Activated B cell treated with CpG ODN at 0.5 μM for 24 hours (primary cell): ENCODE measurements around the gene TMEFF2. TPM values are rescaled to one million over a fixed set of nuclear protein-coding genes. Genes with fewer than 3 reads are reported as not detected.

Source experiments
- ATAC-seq: fragments of 200-7000 bp; cut with Tn5 transposase; one replicate; pipeline ENCODE4 v1.10.0; 2021; ENCODE audit warnings: low read depth, mild to moderate bottlenecking, moderate library complexity
- CTCF ChIA-PET: fragments of 350-600 bp; sonication (Branson Sonifier 250); formaldehyde crosslinking; loops from one replicate; lab custom pipeline; 2021; ENCODE audit warnings: antibody characterized with exemption; lab: Charles Lee
- POLR2A ChIA-PET: fragments of 350-600 bp; sonication (Branson Sonifier 250); formaldehyde crosslinking; loops from one replicate; lab custom pipeline; 2021; ENCODE audit warnings: antibody characterized with exemption; lab: Charles Lee
- DNase-seq: peaks from one replicate; pipeline ENCODE4 v3.0.0; 2022
- H3K27ac Mint-ChIP-seq: one replicate; pipeline ENCODE4 v1.8.0; 2020; ENCODE audit warnings: mixed read lengths
- H3K27me3 Mint-ChIP-seq: one replicate; pipeline ENCODE4 v1.8.0; 2021; ENCODE audit warnings: mixed read lengths
- H3K36me3 Mint-ChIP-seq: one replicate; pipeline ENCODE4 v1.8.0; 2021; ENCODE audit warnings: low read depth, mixed read lengths
- H3K4me1 Mint-ChIP-seq: one replicate; pipeline ENCODE4 v1.8.0; 2021; ENCODE audit warnings: mixed read lengths
- H3K4me3 Mint-ChIP-seq: one replicate; pipeline ENCODE4 v1.8.0; 2020; ENCODE audit warnings: mild to moderate bottlenecking, mixed read lengths
- H3K9me3 Mint-ChIP-seq: one replicate; pipeline ENCODE4 v1.8.0; 2020; ENCODE audit warnings: mixed read lengths
- intact Hi-C: fragments of 100-400 bp; cut with micrococcal nuclease; formaldehyde crosslinking; loops from one replicate; pipeline ENCODE4 v1.15.1; 2024
- total RNA-seq: library from RNA; stranded (reverse); gene quantifications from 2 replicates; pipeline ENCODE4 v1.2.3, GENCODE V29; 2022
- TF ChIP-seq, protein P1 (sequence below): fragments of 200-600 bp; IDR thresholded peaks from one replicate; pipeline ENCODE4 v1.8.0; 2022; ENCODE audit warnings: antibody characterized with exemption, mild to moderate bottlenecking

Gene TMEFF2, protein sequence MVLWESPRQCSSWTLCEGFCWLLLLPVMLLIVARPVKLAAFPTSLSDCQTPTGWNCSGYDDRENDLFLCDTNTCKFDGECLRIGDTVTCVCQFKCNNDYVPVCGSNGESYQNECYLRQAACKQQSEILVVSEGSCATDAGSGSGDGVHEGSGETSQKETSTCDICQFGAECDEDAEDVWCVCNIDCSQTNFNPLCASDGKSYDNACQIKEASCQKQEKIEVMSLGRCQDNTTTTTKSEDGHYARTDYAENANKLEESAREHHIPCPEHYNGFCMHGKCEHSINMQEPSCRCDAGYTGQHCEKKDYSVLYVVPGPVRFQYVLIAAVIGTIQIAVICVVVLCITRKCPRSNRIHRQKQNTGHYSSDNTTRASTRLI
- total RNA-seq: not detected in 2 replicates

DNA sequence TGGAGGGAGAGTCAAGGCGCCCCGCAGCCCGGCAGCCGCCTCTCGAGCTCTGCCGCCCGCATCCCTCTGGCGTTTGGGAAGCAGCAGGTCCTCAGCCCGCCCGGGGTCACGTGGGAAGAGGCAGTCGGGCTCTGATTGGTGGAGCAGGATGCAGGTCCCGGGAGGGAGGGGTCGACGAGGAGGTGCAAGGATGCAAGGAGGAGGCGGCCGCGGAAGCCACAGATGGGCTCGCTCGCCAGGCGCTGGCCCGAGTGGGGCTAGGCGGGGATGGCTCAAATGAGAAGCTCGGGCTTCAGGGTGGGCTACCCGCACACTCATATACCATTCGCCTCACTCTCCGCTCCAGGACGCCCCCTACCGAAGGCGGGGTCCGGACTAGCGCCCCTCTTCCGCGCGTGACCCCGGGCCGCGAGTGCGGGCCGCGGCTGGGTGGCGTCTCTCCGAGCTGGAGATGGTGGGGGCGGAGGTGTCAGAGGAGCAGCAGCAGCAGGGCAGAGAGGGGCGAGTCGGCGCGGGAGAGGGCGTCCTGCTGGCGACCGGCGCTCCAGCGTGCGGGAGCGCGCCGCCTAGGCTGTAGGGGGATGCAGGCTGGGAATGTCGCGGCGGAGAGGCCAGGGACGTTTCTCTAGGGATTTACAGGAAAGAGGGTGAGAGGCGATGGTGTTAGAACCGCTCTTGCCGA, at the start of gene TMEFF2:
Gene TMEFF2 (minus strand): TSS at position 68 of the 682 bp plus-strand sequence. CDS start 409 bp downstream, outside the sequence.
- TF ChIP-seq, protein P1, sequence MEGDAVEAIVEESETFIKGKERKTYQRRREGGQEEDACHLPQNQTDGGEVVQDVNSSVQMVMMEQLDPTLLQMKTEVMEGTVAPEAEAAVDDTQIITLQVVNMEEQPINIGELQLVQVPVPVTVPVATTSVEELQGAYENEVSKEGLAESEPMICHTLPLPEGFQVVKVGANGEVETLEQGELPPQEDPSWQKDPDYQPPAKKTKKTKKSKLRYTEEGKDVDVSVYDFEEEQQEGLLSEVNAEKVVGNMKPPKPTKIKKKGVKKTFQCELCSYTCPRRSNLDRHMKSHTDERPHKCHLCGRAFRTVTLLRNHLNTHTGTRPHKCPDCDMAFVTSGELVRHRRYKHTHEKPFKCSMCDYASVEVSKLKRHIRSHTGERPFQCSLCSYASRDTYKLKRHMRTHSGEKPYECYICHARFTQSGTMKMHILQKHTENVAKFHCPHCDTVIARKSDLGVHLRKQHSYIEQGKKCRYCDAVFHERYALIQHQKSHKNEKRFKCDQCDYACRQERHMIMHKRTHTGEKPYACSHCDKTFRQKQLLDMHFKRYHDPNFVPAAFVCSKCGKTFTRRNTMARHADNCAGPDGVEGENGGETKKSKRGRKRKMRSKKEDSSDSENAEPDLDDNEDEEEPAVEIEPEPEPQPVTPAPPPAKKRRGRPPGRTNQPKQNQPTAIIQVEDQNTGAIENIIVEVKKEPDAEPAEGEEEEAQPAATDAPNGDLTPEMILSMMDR: no peak
- Mint-ChIP-seq H3K27ac (no peak within 1 kb of the TSS), H3K27me3 (peaks cover 54% of the 10 kb centered on the region), H3K36me3 (no peaks in the 10 kb centered on the region), H3K4me3 (peak within 1 kb of the TSS; percentile 78), H3K9me3 (no peaks in the 10 kb centered on the region), H3K4me1 (peaks cover 31% of the 10 kb centered on the region)
- intact Hi-C loops: no loop called here
- CTCF ChIA-PET: interaction anchor here (1.7 kb wide), 1 partner anchor 32 kb away, joined by 5 read pairs; no protein-coding TSS in a partner anchor
- DNase-seq (peak; percentile 25), ATAC-seq (peak; percentile 54)
- POLR2A ChIA-PET: no interaction called here

GRCh38 chr2:192243488-192243887, 48.8 kb upstream of the TMEFF2 start:
- POLR2A ChIA-PET: no interaction called here
- CTCF ChIA-PET: no interaction called here
- no peak overlapping the region for H3K4me3 Mint-ChIP-seq
- H3K36me3 Mint-ChIP-seq: no peaks in the 10 kb centered on the region
- TF ChIP-seq, protein P1: no peak
- intact Hi-C loops: no loop called here
- H3K27me3 Mint-ChIP-seq: no peaks in the 10 kb centered on the region
- no peaks in the 10 kb centered on the region for H3K9me3 Mint-ChIP-seq
- H3K27ac Mint-ChIP-seq: no peak overlapping the region
- ATAC-seq (no peak), DNase-seq (no peak)
- H3K4me1 Mint-ChIP-seq: no peaks in the 10 kb centered on the region

DNA sequence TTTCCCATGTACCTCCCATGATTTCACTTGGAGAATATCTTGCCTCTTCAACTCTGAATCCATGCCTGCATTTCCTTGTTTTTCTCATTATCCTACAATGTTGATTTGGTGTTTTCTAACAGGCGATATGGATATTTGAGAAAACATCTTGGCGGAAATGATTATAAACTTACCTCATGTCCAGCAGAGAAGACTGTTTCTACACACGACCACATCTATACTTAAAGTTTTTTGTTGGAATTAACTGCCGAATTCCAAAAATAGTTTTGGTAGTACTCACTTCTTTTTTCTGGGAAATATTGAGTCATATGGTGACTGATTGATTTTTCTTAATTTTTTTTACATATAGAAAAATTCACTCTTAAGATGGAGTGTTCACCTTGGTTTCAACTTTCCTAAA, 41.4 kb upstream of the TMEFF2 start:
- POLR2A ChIA-PET: no interaction called here
- Mint-ChIP-seq H3K27ac (no peak overlapping the region), H3K9me3 (no peaks in the 10 kb centered on the region), H3K4me1 (no peaks in the 10 kb centered on the region), H3K36me3 (no peaks in the 10 kb centered on the region), H3K27me3 (no peaks in the 10 kb centered on the region), H3K4me3 (no peak overlapping the region)
- DNase-seq (no peak), ATAC-seq (no peak)
- CTCF ChIA-PET: no interaction called here
- intact Hi-C loops: no loop called here
- TF ChIP-seq, protein P1: no peak

DNA sequence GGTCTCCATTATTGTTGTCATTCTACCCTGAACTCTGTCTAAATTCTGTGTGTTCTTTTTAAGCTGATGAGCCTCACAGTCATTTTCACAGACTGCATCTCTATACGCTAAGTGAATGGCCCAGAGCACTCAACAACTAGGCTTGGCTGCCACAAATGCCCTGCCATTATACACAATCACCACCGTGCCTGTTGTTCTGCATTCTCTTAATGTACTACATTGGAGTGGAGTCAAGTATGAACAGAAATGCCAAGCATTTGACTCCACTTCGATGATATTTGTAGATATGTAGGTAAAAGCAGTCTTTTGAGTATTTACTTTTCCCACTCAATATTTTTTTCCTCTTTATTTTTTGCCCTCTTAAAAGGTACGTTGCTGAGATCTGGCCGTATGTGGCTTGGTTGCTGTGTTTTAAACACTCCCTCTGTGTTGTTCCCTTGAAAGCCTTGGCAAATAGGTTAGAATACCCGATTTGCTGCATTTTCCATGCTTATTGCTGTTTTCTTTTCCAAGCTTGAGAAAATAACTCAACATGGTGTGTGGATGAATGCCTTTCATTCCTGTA, 36.2 kb upstream of the TMEFF2 start:
- POLR2A ChIA-PET: no interaction called here
- no peak for DNase-seq
- Mint-ChIP-seq H3K36me3 (no peaks in the 10 kb centered on the region), H3K27ac (no peak overlapping the region), H3K4me3 (no peak overlapping the region), H3K9me3 (no peaks in the 10 kb centered on the region), H3K4me1 (no peaks in the 10 kb centered on the region), H3K27me3 (no peaks in the 10 kb centered on the region)
- CTCF ChIA-PET: no interaction called here
- intact Hi-C loops: no loop called here
- TF ChIP-seq, protein P1: no peak
- no peak for ATAC-seq

GRCh38 chr2:192228685-192229084, 34.0 kb upstream of the TMEFF2 start:
- CTCF ChIA-PET: no interaction called here
- TF ChIP-seq, protein P1: no peak
- DNase-seq (no peak), ATAC-seq (no peak)
- Mint-ChIP-seq H3K4me3 (no peak overlapping the region), H3K27me3 (no peaks in the 10 kb centered on the region), H3K36me3 (no peaks in the 10 kb centered on the region), H3K4me1 (no peaks in the 10 kb centered on the region), H3K9me3 (no peaks in the 10 kb centered on the region), H3K27ac (no peak overlapping the region)
- POLR2A ChIA-PET: no interaction called here
- intact Hi-C loops: no loop called here
